D721Med (cell line): ENCODE results near the gene RETN.
"Not testable (repeated sequence)": the region's sequence is repeated elsewhere in the genome, so short reads cannot be mapped to it uniquely, and the experiment has no call there.

Experiments used
- DNase-seq: peaks from one replicate; pipeline ENCODE4 v3.0.0; 2011; ENCODE audit warnings: low spot score; ENCODE audit not compliant: insufficient read length
- FAIRE-seq: peaks from 2 replicates; lab custom pipeline; 2011; peaks lifted over from hg19 to GRCh38; lab: Jason Lieb, UNC
- CTCF ChIP-seq: IDR thresholded peaks from 2 replicates; pipeline ENCODE4 v1.5.1; 2012; ENCODE audit warnings: mild to moderate bottlenecking, control low read depth; ENCODE audit not compliant: insufficient read depth; ENCODE audit errors: missing control alignments

Gene RETN

GRCh38 chr19:7639863-7640348 is 28.9 kb upstream of the RETN start:
- TF ChIP-seq CTCF: no peak
- no peak for FAIRE-seq

GRCh38 chr19:7640803-7641202 is 28.0 kb upstream of the RETN start:
- DNase-seq (no peak), FAIRE-seq (no peak)
- TF ChIP-seq CTCF: no peak

More at GRCh38 chr19:7639863-7640348, 28.9 kb upstream of the RETN start:
- DNase-seq: no peak

GRCh38 chr19:7641290-7642276 is 27.3 kb upstream of the RETN start:
- DNase-seq: no peak
- no peak for FAIRE-seq
- no peak for TF ChIP-seq CTCF

GRCh38 chr19:7642295-7643030 is 26.4 kb upstream of the RETN start:
- TF ChIP-seq CTCF: no peak
- no peak for DNase-seq
- FAIRE-seq: no peak

- FAIRE-seq: no peak
- TF ChIP-seq CTCF: no peak
- DNase-seq: no peak
Measured at GRCh38 chr19:7643031-7643415, 25.8 kb upstream of the RETN start.

GRCh38 chr19:7643629-7644549 is 25.0 kb upstream of the RETN start:
- not testable (repeated sequence) for DNase-seq, FAIRE-seq

- no peak for TF ChIP-seq CTCF
- no peak for FAIRE-seq
- no peak for DNase-seq
Measured at GRCh38 chr19:7644550-7644877, 24.3 kb upstream of the RETN start.
